ENCODE data around the gene NPW. TPM values are rescaled to one million over a fixed set of nuclear protein-coding genes. Genes with fewer than 3 reads are reported as not detected.
A peak's percentile ranks its signal among the peaks of the same experiment; 100 is the strongest.

The NPW gene
- total RNA-seq, 2 experiments from 2014 or later: 24.3 to 28.3 TPM

GRCh38 chr16:2029350-2029749, 9.8 kb downstream of the NPW start:
- no peak overlapping the region for H3K4me3 Mint-ChIP-seq
- H3K4me1 Mint-ChIP-seq (ENCODE audit: low read depth): peaks cover 8% of the 10 kb centered on the region
- CTCF ChIA-PET: no interaction called here
- no peak overlapping the region for H3K27ac Mint-ChIP-seq
- intact Hi-C loops (cut with micrococcal nuclease): no loop called here
- DNase-seq: no peak
- POLR2A ChIA-PET: interaction anchor here (0.7 to 1.1 kb wide), 2 partner anchors 55 to 125 kb away, joined by 3 read pairs; no protein-coding TSS in a partner anchor
- no peak for ATAC-seq
- TF ChIP-seq, protein P1, sequence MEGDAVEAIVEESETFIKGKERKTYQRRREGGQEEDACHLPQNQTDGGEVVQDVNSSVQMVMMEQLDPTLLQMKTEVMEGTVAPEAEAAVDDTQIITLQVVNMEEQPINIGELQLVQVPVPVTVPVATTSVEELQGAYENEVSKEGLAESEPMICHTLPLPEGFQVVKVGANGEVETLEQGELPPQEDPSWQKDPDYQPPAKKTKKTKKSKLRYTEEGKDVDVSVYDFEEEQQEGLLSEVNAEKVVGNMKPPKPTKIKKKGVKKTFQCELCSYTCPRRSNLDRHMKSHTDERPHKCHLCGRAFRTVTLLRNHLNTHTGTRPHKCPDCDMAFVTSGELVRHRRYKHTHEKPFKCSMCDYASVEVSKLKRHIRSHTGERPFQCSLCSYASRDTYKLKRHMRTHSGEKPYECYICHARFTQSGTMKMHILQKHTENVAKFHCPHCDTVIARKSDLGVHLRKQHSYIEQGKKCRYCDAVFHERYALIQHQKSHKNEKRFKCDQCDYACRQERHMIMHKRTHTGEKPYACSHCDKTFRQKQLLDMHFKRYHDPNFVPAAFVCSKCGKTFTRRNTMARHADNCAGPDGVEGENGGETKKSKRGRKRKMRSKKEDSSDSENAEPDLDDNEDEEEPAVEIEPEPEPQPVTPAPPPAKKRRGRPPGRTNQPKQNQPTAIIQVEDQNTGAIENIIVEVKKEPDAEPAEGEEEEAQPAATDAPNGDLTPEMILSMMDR (IDR thresholded peaks at IDR 0.05): no peak
- peaks cover 11% of the 10 kb centered on the region for H3K27me3 Mint-ChIP-seq
- no peaks in the 10 kb centered on the region for H3K9me3 Mint-ChIP-seq
- no peaks in the 10 kb centered on the region for H3K36me3 Mint-ChIP-seq (ENCODE audit: low read depth)

- intact Hi-C loops (cut with micrococcal nuclease): no loop called here
- Mint-ChIP-seq H3K27me3 (peaks cover 11% of the 10 kb centered on the region), H3K9me3 (no peaks in the 10 kb centered on the region), H3K36me3 (ENCODE audit: low read depth) (no peaks in the 10 kb centered on the region), H3K4me3 (no peak overlapping the region), H3K27ac (no peak overlapping the region), H3K4me1 (ENCODE audit: low read depth) (peaks cover 8% of the 10 kb centered on the region)
- TF ChIP-seq, protein P1 (IDR thresholded peaks at IDR 0.05): no peak
- CTCF ChIA-PET: no interaction called here
- no peak for DNase-seq
- ATAC-seq: no peak
- POLR2A ChIA-PET: interaction anchor here (1.1 to 1.8 kb wide), 2 partner anchors 11 to 55 kb away, joined by 3 to 5 read pairs; no protein-coding TSS in a partner anchor
Observed at GRCh38 chr16:2030036-2030435, 10.5 kb downstream of the NPW start.

GRCh38 chr16:2031081-2031577, 11.5 kb downstream of the NPW start:
- DNase-seq: no peak
- H3K4me3 Mint-ChIP-seq: no peak overlapping the region
- no peaks in the 10 kb centered on the region for H3K9me3 Mint-ChIP-seq
- no peak overlapping the region for H3K27ac Mint-ChIP-seq
- no peak for ATAC-seq
- H3K36me3 Mint-ChIP-seq (ENCODE audit: low read depth): no peaks in the 10 kb centered on the region
- intact Hi-C loops (cut with micrococcal nuclease): no loop called here
- TF ChIP-seq, protein P1 (IDR thresholded peaks at IDR 0.05): no peak
- ChIA-PET POLR2A (interaction anchor here (0.6 to 1.8 kb wide), 2 partner anchors 10 to 72 kb away, joined by 3 to 5 read pairs; partner anchors contain the start of gene NDUFB10), CTCF (no interaction called here)
- H3K4me1 Mint-ChIP-seq (ENCODE audit: low read depth): peaks cover 4% of the 10 kb centered on the region
- H3K27me3 Mint-ChIP-seq: peaks cover 8% of the 10 kb centered on the region

DNA sequence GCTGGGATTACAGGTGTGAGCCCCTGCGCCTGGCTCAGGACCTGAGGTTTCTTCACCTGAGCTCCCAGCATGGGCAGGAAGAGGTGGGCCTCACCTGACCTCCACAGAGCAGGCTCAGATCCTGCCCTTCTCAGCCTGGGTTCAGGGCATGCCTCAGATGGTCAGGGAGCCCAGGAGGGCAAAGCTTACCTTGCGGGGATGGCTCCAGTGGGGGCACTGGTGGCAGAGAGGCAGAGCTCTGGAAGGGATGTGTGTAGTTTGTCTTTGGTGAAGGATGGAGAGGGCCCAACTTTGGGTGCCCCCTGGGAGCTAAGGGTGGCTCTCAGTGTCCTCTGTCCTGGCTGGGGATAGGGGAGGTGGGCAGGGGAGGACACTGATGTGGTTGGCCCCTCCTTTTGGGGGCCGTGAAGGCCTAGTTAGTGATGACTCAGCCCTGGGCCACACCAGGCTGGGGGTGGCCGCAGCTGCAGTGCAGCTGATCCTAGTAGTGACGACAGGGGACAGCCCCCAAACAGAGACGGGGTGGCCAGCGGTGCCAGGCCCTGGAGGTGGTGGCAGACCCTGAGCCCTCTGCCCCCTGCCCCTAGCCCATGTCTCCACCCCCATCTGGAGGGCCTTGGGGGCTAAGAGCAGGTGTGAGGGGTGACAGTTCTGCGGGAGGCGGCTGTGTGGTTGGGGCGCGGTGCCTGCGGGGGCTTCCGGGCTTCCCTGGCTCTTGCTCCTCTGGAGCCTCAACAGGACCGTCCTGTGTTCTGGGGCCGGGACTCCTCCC, 12.9 kb downstream of the NPW start:
- TF ChIP-seq, protein P1 (IDR thresholded peaks at IDR 0.05): no peak
- H3K4me3 Mint-ChIP-seq: no peak overlapping the region
- H3K27ac Mint-ChIP-seq: no peak overlapping the region
- ATAC-seq (peak; percentile 25), DNase-seq (no peak)
- H3K9me3 Mint-ChIP-seq: no peaks in the 10 kb centered on the region
- H3K27me3 Mint-ChIP-seq: peaks cover 6% of the 10 kb centered on the region
- H3K4me1 Mint-ChIP-seq (ENCODE audit: low read depth): peaks cover 2% of the 10 kb centered on the region
- CTCF ChIA-PET: interaction anchor here (1.1 kb wide), 1 partner anchor 108 kb away, joined by 3 read pairs; no protein-coding TSS in a partner anchor
- intact Hi-C loops (cut with micrococcal nuclease): no loop called here
- POLR2A ChIA-PET: interaction anchor here (0.7 to 0.9 kb wide), 3 partner anchors 42 to 123 kb away, joined by 3 to 4 read pairs (median 3); partner anchors contain the start of gene TRAF7
- H3K36me3 Mint-ChIP-seq (ENCODE audit: low read depth): no peaks in the 10 kb centered on the region

All from activated CD8-positive, alpha-beta T cell treated with anti-CD3 and anti-CD28 coated beads for 36 hours (primary cell).